HG02623 (cell line): ENCODE data around the gene CCNK.

Experiments
- ATAC-seq: cut with Tn5 transposase; IDR thresholded peaks from one replicate; pipeline ENCODE4 v1.9.1; 2021; ENCODE audit warnings: moderate library complexity; ENCODE audit not compliant: unreplicated experiment

Gene CCNK

DNA sequence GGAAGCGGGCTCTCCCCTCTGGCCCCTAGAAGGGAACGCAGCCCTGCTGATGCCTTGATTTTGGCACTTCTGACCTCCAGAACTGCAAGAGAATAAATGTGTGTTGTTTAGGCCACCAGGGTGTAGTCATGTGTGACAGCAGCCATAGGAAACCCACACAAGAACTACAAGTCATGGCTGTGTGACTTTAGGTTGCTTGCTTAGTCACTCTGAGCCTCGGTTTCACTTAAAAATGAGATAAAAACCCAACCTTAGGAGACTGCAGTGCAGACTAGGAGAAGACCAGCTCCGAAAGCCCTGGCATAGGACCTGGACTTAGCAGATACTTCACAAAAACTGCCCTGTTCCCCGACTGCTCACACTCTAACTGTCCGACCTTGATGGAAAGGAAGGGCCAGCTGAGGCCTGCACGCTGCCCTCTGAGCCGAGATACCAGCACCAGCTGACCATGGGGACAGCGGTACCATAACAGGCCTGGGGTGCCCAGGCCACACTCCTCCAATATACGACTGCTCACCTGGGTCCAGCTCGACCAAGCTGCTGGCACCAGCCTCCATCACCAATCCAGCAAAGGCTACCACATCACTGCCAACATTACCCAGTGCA, 69.3 kb downstream of the CCNK start:
- no peak for ATAC-seq

DNA sequence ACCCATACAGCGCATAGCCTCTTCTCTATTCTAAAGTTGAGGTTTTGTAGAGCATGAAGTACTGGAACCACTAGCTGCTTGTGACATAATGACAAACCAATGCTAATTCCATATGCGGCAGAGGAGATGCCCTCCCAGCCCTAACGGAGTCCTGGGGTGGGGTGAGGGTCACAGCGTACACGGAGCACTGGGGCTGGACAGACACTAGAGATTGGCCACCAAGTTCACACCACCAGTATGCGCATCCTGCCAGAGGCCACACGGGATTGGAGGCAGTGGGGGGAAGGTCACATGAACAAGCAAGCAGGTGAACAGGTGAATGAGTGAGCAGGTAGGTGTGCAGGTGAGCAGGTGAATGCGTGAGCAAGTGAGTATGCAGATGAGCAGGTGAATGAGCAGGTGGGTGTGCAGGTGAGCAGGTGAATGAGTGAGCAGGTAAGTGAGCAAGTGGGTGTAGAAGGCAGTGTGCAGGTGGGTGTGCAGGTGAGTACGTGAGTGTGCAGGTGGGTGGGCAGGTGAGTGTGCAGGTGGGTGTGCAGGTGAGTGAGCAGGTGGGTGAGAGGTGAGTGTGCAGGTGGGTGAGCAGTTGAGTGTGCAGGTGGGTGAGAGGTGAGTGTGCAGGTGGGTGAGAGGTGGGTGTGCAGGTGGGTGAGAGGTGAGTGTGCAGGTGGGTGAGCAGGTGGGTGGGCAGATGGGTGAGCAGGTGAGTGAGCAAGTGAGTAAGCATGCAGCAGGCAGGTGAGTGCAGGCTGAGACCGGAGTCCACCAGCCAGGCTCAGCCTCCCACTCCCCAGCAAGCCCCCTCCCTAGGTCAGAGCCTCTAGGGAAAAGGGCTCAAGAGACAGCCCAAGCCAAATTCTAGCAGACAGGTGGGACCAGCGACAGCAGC, 70.1 kb downstream of the CCNK start:
- ATAC-seq = no peak

GRCh38 chr14:99552021-99552553, 70.9 kb downstream of the CCNK start:
- no peak for ATAC-seq

GRCh38 chr14:99552572-99553216, 71.5 kb downstream of the CCNK start:
- ATAC-seq = no peak

DNA sequence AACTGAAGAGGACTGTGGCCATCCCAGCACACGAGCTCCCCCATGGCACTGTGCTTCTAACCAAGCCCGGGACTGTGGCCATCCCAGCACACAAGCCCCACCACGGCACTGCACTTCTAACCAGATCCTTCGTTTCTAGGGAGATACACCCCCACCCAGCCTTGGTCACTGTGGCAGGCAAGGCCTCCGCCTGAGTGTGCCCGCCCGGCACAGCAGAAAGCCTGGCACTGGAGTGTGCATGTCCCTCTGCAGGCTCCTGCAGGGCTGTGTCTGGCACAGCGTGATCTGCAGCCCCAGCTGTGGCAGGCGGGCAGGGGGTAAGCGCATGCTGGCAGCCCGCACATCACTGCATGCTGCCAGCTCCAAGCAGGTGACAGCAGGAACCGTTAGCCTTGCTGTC, 73.0 kb downstream of the CCNK start:
- ATAC-seq = no peak

DNA sequence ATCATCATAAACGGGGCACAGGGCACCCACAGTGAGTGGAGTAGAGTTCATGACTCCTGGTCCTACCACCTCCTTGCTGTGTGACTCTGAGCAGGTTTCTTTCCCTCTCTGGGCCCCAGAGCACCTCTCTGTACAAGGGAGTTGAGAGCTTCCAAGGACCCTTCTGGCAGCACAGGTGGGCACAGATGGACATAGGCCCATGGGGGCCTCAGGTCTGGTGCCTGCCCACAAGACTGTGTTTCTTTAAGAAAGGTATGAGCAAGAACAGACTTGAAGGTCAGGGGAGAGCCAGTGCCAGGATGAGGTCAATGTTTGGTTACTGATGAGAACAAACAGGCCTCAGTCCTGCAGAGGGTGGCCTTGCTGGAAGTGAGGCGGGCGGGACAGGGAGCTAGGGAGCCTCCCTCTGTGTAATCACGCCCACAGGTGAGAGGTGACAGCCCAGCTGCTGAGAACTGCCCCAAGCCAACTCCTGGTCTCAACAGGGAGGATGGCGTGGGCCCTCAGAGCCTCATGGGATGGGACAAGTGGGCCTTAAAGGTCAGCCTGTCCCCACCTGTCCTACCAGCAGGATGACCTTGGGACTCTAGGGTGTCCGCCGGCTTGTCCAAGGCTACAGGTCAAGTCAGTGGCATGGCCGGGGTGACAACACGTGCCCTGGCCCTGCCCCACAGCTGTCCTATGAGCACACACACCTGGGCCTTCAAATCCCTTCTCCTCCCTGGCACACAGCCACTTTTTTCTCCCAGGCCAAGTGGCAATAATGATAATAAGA, 73.7 kb downstream of the CCNK start:
- no peak for ATAC-seq

GRCh38 chr14:99556134-99556791, 75.1 kb downstream of the CCNK start:
- no peak for ATAC-seq

- ATAC-seq = no peak
Observed at GRCh38 chr14:99559286-99559990, 78.2 kb downstream of the CCNK start.

GRCh38 chr14:99560403-99560802, 79.2 kb downstream of the CCNK start:
- no peak for ATAC-seq

- ATAC-seq = no peak
Observed at GRCh38 chr14:99560922-99561683, 79.9 kb downstream of the CCNK start.

GRCh38 chr14:99561864-99562263, 80.7 kb downstream of the CCNK start:
- no peak for ATAC-seq
